ENCODE results near the gene CCDC190.
"Not testable (repeated sequence)": the region's sequence is repeated elsewhere in the genome, so short reads cannot be mapped to it uniquely, and the experiment has no call there.

The CCDC190 gene

DNA sequence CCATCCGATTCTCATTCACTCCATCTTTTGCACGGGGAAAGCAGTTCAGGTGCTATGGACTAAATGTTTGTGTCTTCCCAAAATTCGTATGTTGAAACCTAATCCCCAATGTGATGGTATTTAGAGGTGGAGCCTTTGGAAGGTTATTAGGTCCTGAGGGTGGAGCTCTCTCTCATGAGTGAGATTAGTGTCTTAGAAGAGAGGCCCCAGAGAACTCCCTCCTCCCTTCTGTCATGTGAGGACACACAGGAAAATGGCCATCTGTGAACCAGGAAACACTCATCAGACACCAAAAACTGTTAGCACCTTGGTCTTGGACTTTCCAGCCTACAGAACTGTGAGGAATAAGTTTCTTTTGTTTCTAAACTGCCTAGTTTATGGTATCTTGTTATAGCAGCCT lies 15.8 kb upstream of the CCDC190 start:
- DNase-seq: no peak

DNA sequence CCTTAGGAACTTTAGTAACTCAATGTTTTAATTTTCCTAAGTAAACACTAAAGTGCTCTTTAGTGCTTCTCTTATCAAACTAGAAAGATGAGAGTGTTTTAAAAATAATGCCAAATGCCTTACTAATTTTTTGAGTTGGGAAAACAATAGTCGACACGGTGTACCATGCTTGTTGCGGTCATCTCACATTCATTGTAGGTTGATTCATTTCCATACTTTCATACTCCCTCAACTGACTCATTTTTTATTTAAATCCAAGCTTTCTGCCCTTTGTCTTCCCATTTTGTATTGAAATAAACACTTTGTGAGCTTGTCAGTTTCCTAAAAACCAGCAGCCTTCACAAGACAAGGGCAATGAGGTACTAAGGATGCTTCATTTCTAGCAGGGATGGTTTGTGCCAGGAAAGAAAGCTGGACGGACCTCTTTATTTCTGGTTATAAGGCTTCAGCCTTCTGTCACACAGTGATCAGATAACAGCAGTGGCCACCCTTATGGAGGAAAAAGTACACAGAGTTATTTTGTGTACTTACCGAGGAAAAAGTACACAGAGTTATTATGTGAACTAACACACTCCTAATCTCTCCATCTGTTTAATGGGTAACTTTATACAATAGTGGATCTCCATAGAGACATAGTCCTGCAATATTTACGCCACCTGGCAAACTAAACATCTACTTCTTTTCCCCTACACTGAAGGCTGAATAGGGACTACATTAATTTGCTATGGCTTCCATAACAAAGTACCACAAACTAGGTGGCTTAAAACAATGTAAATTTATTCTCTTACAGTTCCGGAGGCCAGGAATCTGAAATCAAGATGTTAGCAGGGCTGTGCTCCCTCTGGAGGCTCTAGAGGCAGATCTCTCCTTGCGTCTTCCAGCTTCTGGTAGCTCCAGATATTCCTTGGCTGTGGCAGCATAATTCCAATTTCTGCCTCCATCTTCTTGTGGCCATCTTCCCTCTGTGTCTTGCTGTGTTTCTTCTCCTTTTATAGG lies 13.0 kb upstream of the CCDC190 start:
- DNase-seq: peak; percentile 94

DNA sequence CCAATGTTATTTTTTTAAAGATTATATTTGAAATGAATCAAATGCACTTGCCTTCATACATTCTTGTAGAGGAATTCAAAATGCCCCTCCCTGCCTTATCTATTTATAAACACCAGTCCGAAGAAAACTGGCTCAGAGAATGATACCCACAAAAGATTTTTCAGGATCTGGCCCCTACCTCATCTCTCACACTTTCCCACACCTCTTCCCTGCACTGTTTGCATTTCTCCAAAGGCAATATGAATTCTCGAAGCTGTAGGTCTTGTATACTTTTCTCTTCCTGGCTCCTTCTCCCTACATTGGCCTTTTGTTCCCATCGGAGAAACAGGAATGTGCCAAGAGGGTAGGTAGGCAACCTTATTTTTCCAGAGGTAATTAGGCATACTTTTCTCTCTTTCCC lies 12.0 kb upstream of the CCDC190 start:
- DNase-seq: no peak

DNA sequence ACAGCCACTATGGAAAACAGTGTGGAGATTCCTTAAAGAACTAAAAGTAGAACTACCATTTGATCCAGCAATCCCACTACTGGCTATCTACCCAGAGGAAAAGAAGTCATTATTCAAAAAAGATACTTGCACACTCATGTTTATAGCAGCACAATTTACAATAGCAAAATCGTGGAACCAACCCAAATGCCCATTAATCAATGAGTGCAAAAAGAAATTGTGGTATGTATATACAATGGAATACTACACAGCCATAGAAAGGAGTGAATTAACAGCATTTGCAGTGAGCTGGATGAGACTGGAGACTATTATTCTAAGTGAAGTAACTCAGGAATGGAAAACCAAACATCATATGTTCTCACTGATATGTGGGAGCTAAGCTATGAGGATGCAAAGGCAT lies 10.4 kb upstream of the CCDC190 start:
- DNase-seq: not testable (repeated sequence)

DNA sequence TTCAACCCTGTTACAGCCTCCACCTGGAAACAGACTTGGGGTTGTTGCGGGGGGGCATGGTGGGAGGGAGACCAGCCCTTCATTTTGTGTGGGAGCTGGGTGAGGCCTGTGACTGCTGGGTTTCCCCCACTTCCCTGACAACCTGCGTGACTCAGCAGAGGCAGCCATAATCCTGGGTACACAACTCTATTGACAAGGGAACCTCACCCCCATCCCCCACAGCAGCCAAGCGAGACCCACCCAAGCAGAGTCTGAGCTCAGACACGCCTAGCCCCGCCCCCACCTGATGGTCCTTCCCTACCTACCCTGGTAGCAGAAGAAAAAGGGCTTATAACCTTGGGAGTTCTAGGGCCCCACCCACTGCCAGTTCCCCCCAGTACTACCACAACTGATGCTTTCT lies 8.0 kb upstream of the CCDC190 start:
- DNase-seq: peak; percentile 63

DNA sequence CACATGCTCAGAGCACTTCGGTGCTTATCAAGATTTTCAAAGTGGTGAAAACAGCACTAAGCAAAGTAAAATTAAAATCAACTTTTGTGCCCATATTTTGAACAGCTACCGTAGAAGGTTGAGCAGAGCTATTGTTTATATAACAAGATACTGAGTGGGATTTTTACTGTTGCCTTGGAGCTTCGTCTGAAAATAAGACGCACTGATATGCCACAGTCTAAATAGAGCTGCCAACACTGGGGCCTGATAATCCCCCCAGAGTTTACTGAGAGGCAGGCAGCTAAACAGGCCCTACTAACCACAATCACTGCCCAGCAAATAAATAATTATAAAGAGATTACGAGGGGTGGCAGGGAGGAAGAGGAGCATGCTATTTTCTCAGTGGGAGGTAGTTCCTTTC lies 650 bp upstream of the CCDC190 start:
- no peak for DNase-seq

DNA sequence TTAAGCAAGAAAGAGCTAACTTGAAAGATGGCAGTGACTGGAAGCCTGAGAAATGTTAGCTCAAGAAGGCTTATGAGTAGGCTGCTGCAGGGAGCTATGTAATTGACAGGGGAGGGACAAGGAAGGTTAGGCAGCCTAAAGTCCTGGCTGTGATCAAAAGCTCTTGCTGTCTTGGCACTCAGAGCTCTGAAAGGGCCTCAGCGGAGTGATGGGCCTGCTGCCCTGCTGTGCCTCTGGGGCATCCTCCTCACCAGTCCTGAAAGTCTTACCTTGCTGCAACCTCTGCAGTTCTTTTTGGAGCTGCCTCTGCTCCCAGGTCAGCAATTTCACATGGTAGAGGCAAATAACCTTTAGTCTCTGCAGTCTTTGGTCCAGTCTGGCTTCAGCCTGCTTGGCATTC lies 1.8 kb downstream of the CCDC190 start:
- DNase-seq: no peak

DNA sequence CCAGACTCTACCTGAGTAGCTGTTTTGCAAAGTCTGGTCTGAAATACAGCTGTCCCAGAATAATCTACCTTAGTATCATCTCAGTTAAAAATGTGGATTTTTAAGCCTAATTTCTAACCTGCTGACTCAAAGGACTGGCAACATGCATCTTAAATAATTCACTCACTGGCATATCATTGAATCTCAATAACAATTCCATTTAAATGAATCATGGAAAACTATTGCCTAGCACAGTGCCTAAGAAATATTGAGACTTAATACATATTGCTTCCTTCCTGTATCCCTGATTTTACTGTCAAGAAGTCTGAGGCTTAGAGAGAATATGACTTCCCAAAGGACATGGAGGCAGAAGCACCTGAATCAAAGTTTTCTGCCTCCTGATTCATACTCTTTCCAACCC lies 3.1 kb downstream of the CCDC190 start:
- no peak for DNase-seq

DNA sequence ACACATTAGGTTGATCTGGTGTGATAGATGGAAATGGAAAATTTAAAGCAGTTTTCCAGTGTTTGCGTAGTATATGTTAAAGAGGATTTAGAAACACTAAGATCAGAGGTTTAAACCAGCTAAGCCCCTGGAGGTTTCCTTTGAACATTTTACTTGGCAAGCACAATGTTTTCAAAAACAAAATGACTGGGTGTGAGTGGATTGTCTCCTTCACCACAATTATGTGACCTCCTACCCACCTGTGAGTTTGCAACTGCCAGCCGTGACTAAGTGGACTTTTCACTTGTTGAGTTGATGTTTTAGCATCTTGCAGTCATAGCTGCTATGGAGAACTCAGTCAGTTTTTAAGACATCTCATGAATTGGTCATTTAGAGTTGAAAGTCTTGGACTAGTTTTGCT lies 4.7 kb downstream of the CCDC190 start:
- no peak for DNase-seq

DNA sequence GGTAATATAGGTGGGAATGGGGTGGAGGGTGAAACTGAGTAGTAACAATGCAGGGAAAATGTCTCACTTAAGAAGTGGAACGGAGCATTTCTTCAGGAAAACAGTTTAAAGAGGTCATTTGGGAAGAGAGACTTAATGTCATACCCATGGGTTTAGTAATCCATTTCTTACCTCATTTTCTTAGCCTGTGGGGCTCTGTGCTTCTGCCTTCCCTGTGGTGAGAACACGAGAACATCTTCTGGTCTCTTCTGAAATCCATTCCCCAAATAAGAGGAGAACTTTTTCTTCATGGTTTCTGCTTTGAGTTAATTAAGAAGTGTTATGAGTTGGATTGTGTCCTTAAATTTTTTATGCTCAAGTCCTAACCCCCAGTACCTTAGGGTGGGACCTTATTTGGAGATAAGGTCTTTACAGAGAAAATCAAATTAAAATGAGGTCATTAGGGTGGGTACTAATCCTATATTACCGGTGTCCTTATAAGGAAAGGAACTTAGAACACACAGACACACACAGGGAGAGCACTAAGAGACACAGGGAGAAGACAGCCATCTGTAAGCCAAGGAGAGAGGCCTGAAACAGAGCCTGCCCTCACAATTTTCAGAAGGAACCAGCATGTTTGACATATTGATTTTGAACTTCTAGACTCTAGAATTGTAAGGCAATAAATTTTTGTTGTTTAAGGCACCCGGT lies 5.4 kb downstream of the CCDC190 start:
- DNase-seq: no peak

DNA sequence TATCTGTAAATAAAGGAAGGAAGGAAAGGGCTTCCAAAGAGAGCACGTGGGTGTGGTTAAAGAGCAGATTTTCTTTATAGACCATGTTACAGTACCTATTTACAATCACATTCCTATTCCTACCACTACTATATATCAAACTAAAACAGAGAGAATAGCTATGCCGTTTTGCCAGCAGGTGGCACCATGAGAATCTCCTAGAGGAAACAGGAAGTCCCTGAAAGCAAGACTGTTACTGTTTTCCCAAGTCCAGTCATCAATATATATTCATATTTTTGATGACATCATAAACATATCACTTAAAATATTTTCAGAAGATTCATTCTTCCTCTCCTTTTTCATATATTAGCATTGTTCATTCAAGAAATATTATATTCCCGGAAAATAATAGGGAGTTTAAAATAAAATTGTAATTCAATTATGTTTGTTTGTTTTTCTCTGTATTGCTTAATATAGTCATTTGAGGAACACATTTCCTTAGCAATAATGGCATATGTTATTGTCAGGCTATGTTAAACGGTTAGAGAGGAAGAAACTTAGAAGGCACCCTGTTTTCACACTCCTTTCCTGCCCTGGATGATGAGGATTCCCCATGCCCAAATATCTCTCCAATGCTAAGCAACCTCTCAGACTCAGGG lies 6.6 kb downstream of the CCDC190 start:
- DNase-seq: peak; percentile 91

DNA sequence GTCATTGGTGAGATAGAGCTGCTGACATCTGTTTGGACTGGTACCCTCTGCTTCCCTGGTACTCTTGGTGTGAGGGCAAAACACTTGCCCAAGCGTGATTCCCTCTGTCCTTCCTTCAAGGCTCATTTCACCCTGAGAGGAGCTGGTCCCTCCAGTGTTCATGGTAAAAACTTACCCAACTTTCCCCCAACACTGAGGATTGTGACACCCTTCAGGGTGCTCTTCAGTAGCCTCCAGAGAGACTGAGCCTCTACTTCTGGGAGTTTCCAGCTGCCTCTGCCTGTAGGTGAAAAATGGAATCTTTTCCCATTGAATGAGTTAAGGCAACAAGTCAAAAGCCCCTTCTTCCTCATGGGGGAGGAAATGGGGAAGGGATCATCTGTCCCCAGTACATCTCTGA lies 9.6 kb downstream of the CCDC190 start:
- DNase-seq: no peak

DNA sequence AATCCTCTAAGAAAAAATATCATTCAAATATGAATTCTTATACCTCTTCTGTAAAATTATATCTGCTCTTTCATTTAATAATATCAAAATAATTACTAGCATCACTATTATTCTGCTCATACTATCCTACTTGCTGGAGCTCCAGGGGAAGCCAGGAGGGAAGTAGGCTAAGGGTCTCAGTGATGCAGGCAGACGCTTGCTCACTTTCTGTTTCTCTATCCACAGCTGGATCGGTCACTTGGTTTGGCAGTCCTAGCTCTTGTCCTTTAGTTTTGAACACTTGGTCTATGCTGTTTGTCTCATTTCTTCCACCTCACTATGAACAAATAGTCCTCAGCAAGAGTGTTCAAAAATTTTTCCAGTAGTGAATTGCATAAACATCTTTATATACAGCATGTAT lies 11.3 kb downstream of the CCDC190 start:
- no peak for DNase-seq

DNA sequence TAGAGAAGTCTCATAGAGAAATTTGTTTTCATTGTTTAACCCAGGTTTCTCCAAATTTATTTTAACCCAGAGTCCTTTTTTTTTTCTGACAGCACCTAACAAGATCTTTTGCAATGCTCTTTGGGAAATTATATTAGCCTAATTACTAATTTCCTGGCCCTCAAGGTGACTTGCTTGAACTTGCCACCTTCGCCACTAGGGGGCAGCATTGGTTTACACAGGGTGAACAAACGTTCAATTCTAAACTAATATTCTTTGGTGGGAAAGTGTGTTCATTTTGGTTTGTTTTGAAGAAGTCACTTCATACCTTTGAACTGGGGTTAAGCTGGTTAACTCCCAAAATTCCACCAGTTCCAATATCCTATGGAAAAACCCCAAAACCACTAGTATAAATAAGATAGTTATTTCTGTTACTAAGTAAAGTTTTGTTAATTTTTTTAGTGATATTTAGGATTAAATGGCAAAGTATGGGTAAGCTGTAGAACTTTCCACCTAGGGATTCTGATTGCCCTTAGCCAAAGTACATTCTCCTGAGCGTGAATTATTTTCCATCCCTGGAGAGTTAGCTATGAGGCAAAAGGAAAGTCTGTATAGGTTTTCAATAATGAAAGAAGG lies 13.0 kb downstream of the CCDC190 start:
- DNase-seq: peak; percentile 85

DNA sequence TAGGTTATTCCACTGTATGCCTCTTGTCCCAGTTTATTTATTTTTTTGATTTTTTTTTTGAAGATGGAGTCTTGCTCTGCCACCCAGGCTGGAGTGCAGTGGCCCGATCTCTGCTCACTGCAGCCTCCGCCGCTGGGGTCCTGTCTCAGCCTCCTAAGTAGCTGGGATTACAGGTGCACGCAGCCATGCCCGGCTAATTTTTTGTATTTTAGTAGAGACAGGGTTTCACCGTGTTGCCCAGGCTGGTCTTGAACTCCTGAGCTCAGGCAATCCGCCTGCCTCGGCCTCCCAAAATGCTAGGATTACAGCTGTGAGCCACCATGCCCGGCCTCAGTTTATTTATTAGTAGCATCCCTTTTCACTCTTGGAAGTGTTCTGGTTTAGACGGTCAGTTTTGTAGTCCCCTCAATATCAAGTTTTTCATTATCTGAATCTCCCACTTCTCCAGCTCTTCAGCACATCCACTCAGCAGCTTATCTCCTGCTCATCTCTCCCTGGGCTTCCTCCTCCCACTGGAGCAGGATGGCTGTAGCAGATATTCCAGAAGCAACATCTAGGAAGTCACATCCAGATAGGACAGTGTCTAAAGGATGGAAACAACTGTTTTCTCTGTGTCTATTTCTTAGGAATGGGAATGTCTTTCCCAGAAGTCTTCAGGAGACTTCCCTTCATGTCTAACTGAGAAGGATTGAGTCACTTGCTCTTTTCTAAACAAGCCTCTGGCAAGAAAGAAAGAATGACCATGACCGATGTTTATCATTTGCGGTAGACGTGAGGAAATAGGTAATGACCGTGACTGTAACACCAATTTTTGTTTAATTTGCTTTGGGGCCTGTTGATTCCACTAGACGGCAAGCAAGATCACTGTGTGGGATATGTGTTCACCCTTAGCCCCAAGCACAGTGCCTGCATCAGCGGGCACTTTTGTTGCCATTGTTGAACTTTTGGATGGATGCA lies 14.4 kb downstream of the CCDC190 start:
- no peak for DNase-seq

DNA sequence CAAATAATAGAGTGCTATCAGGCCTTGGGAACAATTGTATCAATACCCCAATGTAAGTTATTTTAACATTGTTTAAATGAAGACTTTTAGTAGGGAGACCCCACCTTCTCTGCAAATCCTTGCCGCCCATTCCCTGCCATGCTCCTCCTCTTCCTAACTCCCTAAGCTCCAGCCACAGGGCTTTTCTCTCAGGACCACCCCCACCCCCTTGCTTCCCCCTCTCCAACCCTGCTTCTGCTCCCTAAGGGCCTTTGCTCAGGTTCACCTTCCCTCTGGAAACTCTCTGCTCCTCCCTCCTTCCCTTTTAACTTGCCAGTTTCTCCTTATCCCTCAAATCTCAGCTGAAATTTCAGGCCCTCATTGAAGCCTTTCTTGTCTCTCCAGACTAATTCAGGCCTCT lies 16.8 kb downstream of the CCDC190 start:
- DNase-seq: no peak

DNA sequence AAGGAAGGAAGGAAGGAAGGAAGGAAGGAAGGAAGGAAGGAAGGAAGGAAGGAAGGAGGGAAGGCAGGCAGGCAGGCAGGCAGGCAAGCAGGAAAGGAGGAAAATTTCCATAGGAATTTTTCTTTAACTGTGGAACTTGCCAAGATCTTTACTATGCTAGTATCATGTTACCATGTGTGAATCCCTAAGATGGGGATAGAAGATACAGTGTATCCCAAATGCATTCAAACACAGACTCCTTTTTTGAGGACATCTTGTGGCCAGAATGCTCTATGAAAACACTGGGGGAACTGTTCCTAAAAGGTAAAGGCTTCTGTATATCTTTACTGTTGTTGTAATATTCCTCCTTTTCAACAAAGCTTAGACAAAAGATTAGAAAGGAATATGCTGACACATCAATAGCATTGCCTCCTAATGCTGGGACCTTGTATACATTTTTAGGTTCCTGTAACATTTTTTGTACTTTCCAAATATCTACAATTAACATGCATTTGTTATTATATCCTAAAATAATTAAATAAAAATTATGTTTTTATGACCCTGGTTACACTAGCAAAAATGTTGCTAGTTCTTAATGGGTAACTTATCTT lies 20.6 kb downstream of the CCDC190 start:
- DNase-seq: no peak

DNA sequence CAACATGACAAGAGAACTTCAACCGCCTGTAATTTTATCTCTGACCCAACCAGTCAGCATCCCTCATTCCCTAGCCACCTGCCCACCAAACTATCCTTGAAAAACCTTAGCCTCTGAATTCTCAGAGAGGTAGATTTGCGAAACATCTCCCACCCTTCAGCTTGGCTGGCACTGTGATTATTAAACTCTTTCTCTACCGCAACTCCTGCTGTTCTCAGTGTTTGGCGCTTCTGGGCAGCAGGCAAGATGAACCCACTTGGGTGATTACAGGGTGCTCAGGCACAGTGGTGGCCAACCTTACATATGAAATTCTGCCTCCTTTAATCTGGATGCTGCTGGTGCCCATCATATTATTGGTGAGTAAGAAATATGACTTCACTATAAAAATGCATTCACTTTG lies 22.1 kb downstream of the CCDC190 start:
- no peak for DNase-seq

DNA sequence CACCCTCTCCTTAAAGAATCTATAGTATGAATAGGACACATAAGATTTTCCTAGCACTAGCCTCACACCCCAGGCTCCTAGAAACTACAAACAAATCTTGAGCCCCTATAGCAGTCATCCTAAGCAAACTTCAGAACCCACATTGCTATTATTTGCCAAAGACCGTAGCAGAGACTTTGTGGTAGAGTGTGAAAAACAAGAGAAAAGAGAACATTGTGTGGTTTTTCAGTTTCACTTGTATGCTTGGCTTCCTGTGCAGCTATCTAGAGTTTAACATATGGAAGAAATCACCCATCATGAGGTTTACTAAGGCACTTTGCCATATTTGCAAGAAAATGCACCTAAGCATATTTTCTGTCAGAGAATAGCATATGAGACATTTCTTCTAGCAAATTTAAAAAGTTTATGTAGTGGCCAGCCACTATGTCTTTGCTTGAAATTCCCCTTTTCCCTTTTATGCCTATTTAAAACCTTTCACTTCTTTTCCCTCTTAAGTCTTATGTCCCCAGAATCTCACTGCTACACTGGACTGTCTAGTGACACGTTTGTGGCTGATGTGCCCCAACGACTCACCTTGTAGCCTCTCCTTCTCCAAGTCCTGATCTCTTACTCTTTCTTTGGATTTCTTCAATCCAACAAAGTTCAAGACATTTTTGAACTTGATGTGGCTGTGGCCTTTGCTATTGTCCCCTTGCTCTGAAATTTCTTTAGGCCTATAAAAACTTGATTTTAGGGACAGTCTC lies 25.6 kb downstream of the CCDC190 start:
- DNase-seq: no peak

DNA sequence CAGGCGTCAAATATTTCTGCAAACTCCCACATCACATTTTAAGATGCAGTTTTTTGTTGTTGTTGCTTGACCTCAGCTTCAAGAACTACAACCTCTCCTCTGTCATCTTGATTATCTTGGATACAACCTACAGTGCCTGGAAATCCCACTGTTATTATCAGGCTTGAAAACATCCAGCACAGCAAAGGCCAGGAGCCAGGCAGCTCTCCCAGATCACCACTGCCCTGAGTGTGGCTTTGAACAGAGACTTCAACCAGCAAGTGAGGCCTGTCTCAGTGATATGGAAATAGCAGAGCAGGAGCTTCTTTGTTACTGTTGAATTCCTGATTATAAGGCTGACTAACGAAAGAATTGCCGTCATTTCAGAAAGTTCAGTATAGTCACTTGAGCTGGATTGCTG lies 28.5 kb downstream of the CCDC190 start:
- no peak for DNase-seq

DNA sequence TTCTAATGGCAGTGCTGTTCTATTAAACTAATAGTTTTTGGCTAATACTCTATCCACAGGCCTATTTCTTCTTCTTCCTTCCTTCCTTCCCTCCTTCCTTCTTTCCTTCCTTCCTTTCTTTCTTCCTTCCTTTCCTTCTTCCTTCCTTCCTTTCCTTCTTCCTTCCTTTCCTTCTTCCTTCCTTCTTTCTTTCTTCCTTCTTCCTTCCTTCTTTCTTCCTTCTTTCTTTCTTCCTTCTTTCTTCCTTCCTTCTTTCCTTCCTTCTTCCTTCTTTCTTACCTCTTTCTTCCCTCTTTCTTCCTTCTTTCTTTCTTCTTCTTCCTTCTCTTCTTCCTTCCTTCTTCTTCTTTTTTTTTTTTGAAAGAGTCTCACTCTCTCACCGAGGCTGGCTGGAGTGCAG lies 31.7 kb downstream of the CCDC190 start:
- DNase-seq: no peak
